H1 (cell line): ENCODE results near the gene GNAO1. TPM values are rescaled to one million over a fixed set of nuclear protein-coding genes. Genes with fewer than 3 reads are reported as not detected.
A peak's percentile ranks its signal among the peaks of the same experiment; 100 is the strongest.

ENCODE experiments used
- CTCF ChIA-PET: fragments of 300-600 bp; sonication (Branson Sonifier 250); formaldehyde crosslinking; loops from one replicate; lab custom pipeline; 2021; ENCODE audit not compliant: partially characterized antibody; lab: Charles Lee
- POLR2A ChIA-PET: fragments of 300-600 bp; sonication (Branson Sonifier 250); formaldehyde crosslinking; loops from one replicate; lab custom pipeline; 2021; ENCODE audit warnings: inconsistent platforms; ENCODE audit not compliant: partially characterized antibody; lab: Charles Lee
- DNase-seq, 2 experiments: peaks; one replicate each; pipeline versions ENCODE4 v3.0.0 to v3.0.0-alpha.2; 2010 to 2022; ENCODE audit warnings: low spot score in 2 of 2, low read depth in 1 of 2, mixed read lengths in 1 of 2
- FAIRE-seq: peaks from 2 replicates; lab custom pipeline; 2011; peaks lifted over from hg19 to GRCh38; lab: Jason Lieb, UNC
- H2AFZ ChIP-seq: 2 replicates; pipeline ENCODE4 v1.8.1; 2012; ENCODE audit warnings: low read length, inconsistent platforms
- H2AK5ac ChIP-seq: 2 replicates; pipeline ENCODE4 v1.6.1; 2013; ENCODE audit warnings: low read depth, low read length
- H2BK120ac ChIP-seq: replicated peaks from 2 replicates; pipeline ENCODE3; 2013; ENCODE audit warnings: low read depth, low read length, inconsistent platforms
- H2BK12ac ChIP-seq: 2 replicates; pipeline ENCODE4 v1.6.1; 2013; ENCODE audit warnings: low read depth, low read length
- H2BK15ac ChIP-seq: 2 replicates; pipeline ENCODE4 v1.6.1; 2013; ENCODE audit warnings: low read length
- H2BK20ac ChIP-seq: 2 replicates; pipeline ENCODE4 v1.6.1; 2013; ENCODE audit warnings: low read length
- H2BK5ac ChIP-seq: 2 replicates; pipeline ENCODE4 v1.6.1; 2013; ENCODE audit warnings: low read depth, low read length
- H3K14ac ChIP-seq: 2 replicates; pipeline ENCODE4 v1.6.1; 2013; ENCODE audit warnings: inconsistent platforms; ENCODE audit not compliant: insufficient read length
- H3K18ac ChIP-seq: 2 replicates; pipeline ENCODE4 v1.6.1; 2013; ENCODE audit warnings: low read length; ENCODE audit errors: extremely low read depth
- H3K23ac ChIP-seq: 2 replicates; pipeline ENCODE4 v1.6.1; 2013; ENCODE audit warnings: inconsistent platforms; ENCODE audit not compliant: insufficient read length
- H3K23me2 ChIP-seq: 2 replicates; pipeline ENCODE4 v1.6.1; 2013; ENCODE audit warnings: low read depth, low read length
- H3K27ac ChIP-seq: 2 replicates; pipeline ENCODE4 v1.6.1; 2011; ENCODE audit warnings: low read depth, low read length, inconsistent platforms
- H3K27me3 ChIP-seq, 4 experiments: replicated peaks in 1 of 4; 1 replicate in 1 of 4; 2 replicates in 3 of 4; pipeline versions ENCODE4 v1.6.1 to v1.8.1; 2011 to 2013; ENCODE audit warnings: low read length in 3 of 4, mild to moderate bottlenecking in 3 of 4, inconsistent platforms in 2 of 4, mixed read lengths in 2 of 4, moderate library complexity in 1 of 4; ENCODE audit not compliant: control insufficient read depth in 3 of 4, insufficient read depth in 3 of 4; ENCODE audit errors: extremely low read depth in 1 of 4
- H3K36me3 ChIP-seq, 4 experiments: 2 replicates each; pipeline versions ENCODE4 v1.6.1 to v1.8.1; 2011 to 2013; ENCODE audit warnings: mild to moderate bottlenecking in 4 of 4, low read length in 3 of 4, moderate library complexity in 2 of 4, control low read depth in 1 of 4, inconsistent platforms in 1 of 4; ENCODE audit not compliant: insufficient read depth in 4 of 4, control insufficient read depth in 2 of 4
- H3K4ac ChIP-seq: replicated peaks from 2 replicates; pipeline ENCODE3; 2013; ENCODE audit warnings: low read length, low read depth, mixed read lengths, inconsistent platforms; ENCODE audit not compliant: insufficient read length
- H3K4me1 ChIP-seq, 4 experiments: replicated peaks in 1 of 4; 1 replicate in 1 of 4; 2 replicates in 3 of 4; pipeline versions ENCODE4 v1.6.1 to v1.8.1; 2011 to 2013; ENCODE audit warnings: low read length in 3 of 4, inconsistent platforms in 2 of 4, mixed read lengths in 1 of 4; ENCODE audit not compliant: insufficient read depth in 4 of 4, control insufficient read depth in 3 of 4
- H3K4me2 ChIP-seq, 2 experiments: 2 replicates each; pipeline versions ENCODE4 v1.6.1 to v1.8.1; 2011 to 2013; ENCODE audit warnings: low read depth in 2 of 2, low read length in 2 of 2, control low read depth in 1 of 2, inconsistent platforms in 1 of 2, mild to moderate bottlenecking in 1 of 2; ENCODE audit not compliant: insufficient read depth in 1 of 2
- H3K4me3 ChIP-seq, 4 experiments: fragments of 200-600, 300-600 bp in 1 of 4; sonication (generic), shearing (Covaris generic), sonication (Bioruptor Twin) in 1 of 4; 2 replicates each; pipeline versions ENCODE4 v1.5.1 to v1.8.1; 2011 to 2016; ENCODE audit warnings: low read length in 4 of 4, low read depth in 3 of 4, control low read depth in 2 of 4, inconsistent platforms in 2 of 4, mild to moderate bottlenecking in 2 of 4, mixed read lengths in 1 of 4, moderate library complexity in 1 of 4; ENCODE audit not compliant: insufficient read depth in 2 of 4; ENCODE audit errors: extremely low read depth in 1 of 4
- H3K56ac ChIP-seq: replicated peaks from 2 replicates; pipeline ENCODE3; 2013; ENCODE audit warnings: low read depth, mild to moderate bottlenecking, mixed read lengths, low read length, inconsistent platforms; ENCODE audit not compliant: insufficient read length
- H3K79me1 ChIP-seq: 2 replicates; pipeline ENCODE4 v1.6.1; 2013; ENCODE audit warnings: low read depth, low read length, control low read depth
- H3K79me2 ChIP-seq, 2 experiments: 2 replicates each; pipeline versions ENCODE4 v1.6.1 to v1.8.1; 2012 to 2013; ENCODE audit warnings: low read length in 2 of 2, mild to moderate bottlenecking in 2 of 2, inconsistent platforms in 1 of 2; ENCODE audit not compliant: insufficient read depth in 2 of 2, control insufficient read depth in 1 of 2
- H3K9ac ChIP-seq, 4 experiments: replicated peaks in 1 of 4; 1 replicate in 1 of 4; 2 replicates in 3 of 4; pipeline versions ENCODE4 v1.6.1 to v1.8.1; 2011 to 2013; ENCODE audit warnings: low read depth in 3 of 4, low read length in 3 of 4, control low read depth in 2 of 4, mild to moderate bottlenecking in 2 of 4, moderate library complexity in 2 of 4, inconsistent platforms in 1 of 4; ENCODE audit errors: extremely low read depth in 1 of 4
- H3K9me3 ChIP-seq, 2 experiments: 2 replicates each; pipeline versions ENCODE4 v1.6.1 to v1.8.1; 2012 to 2013; ENCODE audit warnings: mild to moderate bottlenecking in 2 of 2, moderate library complexity in 2 of 2, control low read depth in 1 of 2, inconsistent platforms in 1 of 2, low read depth in 1 of 2, low read length in 1 of 2, mixed read lengths in 1 of 2; ENCODE audit not compliant: insufficient read depth in 2 of 2
- H4K20me1 ChIP-seq, 2 experiments: replicated peaks in 1 of 2; 2 replicates each; pipeline versions ENCODE3 to v1.8.1; 2011 to 2013; ENCODE audit warnings: inconsistent platforms in 2 of 2, low read length in 2 of 2, mild to moderate bottlenecking in 1 of 2; ENCODE audit not compliant: insufficient read depth in 2 of 2, control insufficient read depth in 1 of 2
- H4K5ac ChIP-seq: 2 replicates; pipeline ENCODE4 v1.6.1; 2013; ENCODE audit warnings: low read length, low read depth, mixed read lengths, inconsistent platforms; ENCODE audit not compliant: insufficient read length
- H4K8ac ChIP-seq: 2 replicates; pipeline ENCODE4 v1.8.0; 2013; ENCODE audit warnings: mild to moderate bottlenecking, moderate library complexity, low read length, inconsistent platforms; ENCODE audit not compliant: insufficient read depth; ENCODE audit errors: extremely low read depth
- H4K91ac ChIP-seq: replicated peaks from 2 replicates; pipeline ENCODE3; 2013; ENCODE audit warnings: low read length, mixed read lengths, inconsistent platforms; ENCODE audit not compliant: insufficient read length
- HDAC2 ChIP-seq, 2 experiments: fragments of 300-600 bp in 1 of 2; sonication (generic) in 1 of 2; IDR thresholded peaks; 2 replicates each; pipeline ENCODE4 v1.6.1; 2011 to 2012; ENCODE audit warnings: low read depth in 2 of 2, low read length in 2 of 2, mild to moderate bottlenecking in 2 of 2, moderate library complexity in 2 of 2, borderline replicate concordance in 1 of 2, inconsistent platforms in 1 of 2
- RAD21 ChIP-seq, 2 experiments: IDR thresholded peaks in 1 of 2; conservative IDR thresholded peaks in 1 of 2; 2 replicates each; pipeline ENCODE4 v1.6.1; 2011; ENCODE audit warnings: low read depth in 2 of 2, low read length in 2 of 2, improper control_type of control experiment in 1 of 2, inconsistent platforms in 1 of 2, mild to moderate bottlenecking in 1 of 2, moderate library complexity in 1 of 2
- TBP ChIP-seq: IDR thresholded peaks from 2 replicates; pipeline ENCODE4 v1.6.1; 2011; ENCODE audit warnings: low read depth, low read length, improper control_type of control experiment
- YY1 ChIP-seq: IDR thresholded peaks from 2 replicates; pipeline ENCODE4 v1.6.1; 2011; ENCODE audit warnings: low read depth, mild to moderate bottlenecking, low read length
- whole genome bisulfite sequencing, 2 experiments: shearing (Covaris generic) in 1 of 2; methylation state at CpG; one replicate each; pipeline versions ENCODE4 v1.1.6 to v1.1.7; 2013 to 2015; ENCODE audit warnings: low lambda C conversion rate in 2 of 2, mixed read lengths in 2 of 2, inconsistent platforms in 1 of 2, low coverage in 1 of 2, missing lambda C conversion rate in 1 of 2; ENCODE audit not compliant: insufficient replicate concordance in 2 of 2, insufficient coverage in 1 of 2, insufficient read length in 1 of 2; ENCODE audit errors: extremely low coverage in 1 of 2, missing lambda C conversion rate in 1 of 2; 5-methylcytosine and 5-hydroxymethylcytosine counted together
- polyA plus RNA-seq, 7 experiments: library from polyadenylated mRNA; depleted of rRNA in 3 of 7; stranded (reverse) in 5 of 7; unstranded in 2 of 7; fragments of >200 nt in 5 of 7; fragments of 200-250 nt in 2 of 7; gene quantifications; 1 replicate in 5 of 7; 2 replicates in 1 of 7; 4 replicates in 1 of 7; pipeline versions ENCODE4 v1.2.1 to v1.2.3, GENCODE V29; 2011 to 2013; ENCODE audit warnings: missing spikeins in 2 of 7, mixed read lengths in 2 of 7
- total RNA-seq: library from RNA; stranded (reverse); fragmentation: NEBNext Ultra II Directional; extraction: Animal tissue kit (Norgen Biotek cat#: 25700); gene quantifications from 2 replicates; pipeline ENCODE4 v1.2.1, GENCODE V29; 2021
- TF ChIP-seq, protein P1 (sequence below), 3 experiments: IDR thresholded peaks; 1 replicate in 2 of 3; 2 replicates in 1 of 3; pipeline versions ENCODE4 v1.5.1 to v1.6.1; 2011; ENCODE audit warnings: low read length in 3 of 3, mild to moderate bottlenecking in 3 of 3, inconsistent platforms in 2 of 3, low read depth in 1 of 3, moderate library complexity in 1 of 3; ENCODE audit not compliant: insufficient read depth in 1 of 3; ENCODE audit errors: control extremely low read depth in 1 of 3

GNAO1 gene
- total and polyA plus RNA-seq, 2 of the 8 experiments (the other 6 are each of a cell fraction or from before 2014, with no cell fraction given) = 6.7 to 34.4 TPM

DNA sequence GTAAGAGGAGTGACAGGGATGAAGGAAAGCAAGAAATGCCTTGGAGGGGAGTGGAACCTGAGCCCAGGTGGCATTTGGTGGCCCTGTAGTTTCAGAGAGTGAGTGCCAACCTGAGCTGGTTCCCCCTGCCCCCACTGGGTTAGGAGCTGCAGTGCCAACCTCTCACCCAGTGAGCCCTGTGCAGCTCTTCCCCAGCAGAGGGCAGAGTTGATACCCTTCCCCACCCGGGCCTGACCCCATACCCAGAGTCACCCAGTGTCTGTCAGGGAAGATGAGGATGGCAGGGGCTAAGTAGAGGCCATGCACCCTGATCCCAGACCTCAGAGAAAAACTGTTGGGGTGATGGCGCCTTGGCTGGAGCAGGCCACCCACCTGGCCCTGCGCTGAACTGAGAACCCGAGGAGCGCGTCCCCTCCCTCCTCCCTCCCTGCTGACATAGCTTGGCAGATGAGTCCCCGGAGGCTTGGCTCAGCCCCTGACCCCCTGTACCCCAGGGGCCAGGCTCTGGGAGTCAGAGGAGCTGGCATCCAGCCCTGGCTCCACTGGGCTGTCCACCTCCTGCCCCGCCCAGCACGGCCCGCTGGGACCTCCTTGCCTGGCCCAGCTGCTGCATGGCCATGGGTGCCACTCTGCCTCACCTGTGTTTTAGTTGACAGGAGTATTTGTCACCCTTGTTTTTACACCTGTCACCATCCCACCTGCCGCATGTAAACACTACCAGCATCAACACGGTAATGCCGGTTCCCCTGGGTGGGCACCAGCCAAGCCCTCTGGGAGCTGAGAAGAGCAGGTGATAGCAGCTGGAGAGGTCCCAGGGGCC lies 120.1 kb downstream of the GNAO1 start:
- TF ChIP-seq, protein P1, sequence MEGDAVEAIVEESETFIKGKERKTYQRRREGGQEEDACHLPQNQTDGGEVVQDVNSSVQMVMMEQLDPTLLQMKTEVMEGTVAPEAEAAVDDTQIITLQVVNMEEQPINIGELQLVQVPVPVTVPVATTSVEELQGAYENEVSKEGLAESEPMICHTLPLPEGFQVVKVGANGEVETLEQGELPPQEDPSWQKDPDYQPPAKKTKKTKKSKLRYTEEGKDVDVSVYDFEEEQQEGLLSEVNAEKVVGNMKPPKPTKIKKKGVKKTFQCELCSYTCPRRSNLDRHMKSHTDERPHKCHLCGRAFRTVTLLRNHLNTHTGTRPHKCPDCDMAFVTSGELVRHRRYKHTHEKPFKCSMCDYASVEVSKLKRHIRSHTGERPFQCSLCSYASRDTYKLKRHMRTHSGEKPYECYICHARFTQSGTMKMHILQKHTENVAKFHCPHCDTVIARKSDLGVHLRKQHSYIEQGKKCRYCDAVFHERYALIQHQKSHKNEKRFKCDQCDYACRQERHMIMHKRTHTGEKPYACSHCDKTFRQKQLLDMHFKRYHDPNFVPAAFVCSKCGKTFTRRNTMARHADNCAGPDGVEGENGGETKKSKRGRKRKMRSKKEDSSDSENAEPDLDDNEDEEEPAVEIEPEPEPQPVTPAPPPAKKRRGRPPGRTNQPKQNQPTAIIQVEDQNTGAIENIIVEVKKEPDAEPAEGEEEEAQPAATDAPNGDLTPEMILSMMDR (IDR thresholded peaks at IDR 0.05; ENCODE audit: control extremely low read depth in 1 of 3, insufficient read depth in 1 of 3, low read depth in 1 of 3, low read length in 3 of 3) = peak; percentile 65 to 83 (median 77)
- TF ChIP-seq HDAC2 (IDR thresholded peaks at IDR 0.05; ENCODE audit: borderline replicate concordance in 1 of 2, low read depth in 2 of 2, low read length in 2 of 2) (no peak), RAD21 (IDR thresholded peaks at IDR 0.05 in 1 of 2, conservative IDR thresholded peaks at IDR 0.05 in 1 of 2; ENCODE audit: low read depth in 2 of 2, low read length in 2 of 2) (peak; percentile 44 to 60), TBP (no peak), YY1 (0 out of 2 replicates have a peak, but pooled peaks have one; percentile 9)
- CTCF ChIA-PET = interaction anchor here (0.7 to 4.8 kb wide), 32 partner anchors 8 to 846 kb away, joined by 3 to 26 read pairs (median 4); no protein-coding TSS in a partner anchor

More for the DNA sequence above, 120.1 kb downstream of the GNAO1 start:
- Histone ChIP-seq H3K9ac (no peak overlapping the region), H4K8ac (0 out of 2 replicates have a peak overlapping the region, but pooled peaks have one; percentile 15), H3K27me3 (no peaks in the 10 kb centered on the region), H4K91ac (no peak overlapping the region), H3K4me3 (no peak overlapping the region), H3K4ac (no peak overlapping the region), H2BK12ac (no peak overlapping the region), H3K4me2 (no peak overlapping the region), H3K9me3 (no peaks in the 10 kb centered on the region), H3K4me1 (peaks cover 0 to under 1% (median 0%) of the 10 kb centered on the region in 4 experiments; a peak in 2 of 7 replicates), H3K14ac (no peak overlapping the region), H2BK5ac (no peak overlapping the region), H3K18ac (no peak overlapping the region), H3K36me3 (no peaks in the 10 kb centered on the region), H2BK20ac (no peak overlapping the region), H2BK120ac (no peak overlapping the region), H3K23ac (no peak overlapping the region), H3K79me2 (no peaks in the 10 kb centered on the region), H2AK5ac (no peak overlapping the region), H3K56ac (no peak overlapping the region), H4K20me1 (peaks cover 0 to 1% of the 10 kb centered on the region in 2 experiments), H2AFZ (no peak overlapping the region), H3K23me2 (no peaks in the 10 kb centered on the region), H4K5ac (no peak overlapping the region), H2BK15ac (no peak overlapping the region), H3K79me1 (no peaks in the 10 kb centered on the region), H3K27ac (no peak overlapping the region)
- WGBS, 2 experiments = 85% methylated on average over 11 of the region's 13 CpGs; no CpG with 5 or more reads in 1 of the 2 experiments
- FAIRE-seq (no peak), DNase-seq (no peak)
- POLR2A ChIA-PET = interaction anchor here (0.6 kb wide), 1 partner anchor 14 kb away, joined by 3 read pairs; no protein-coding TSS in a partner anchor
